Body of pancreas (tissue), 4 donors: Measurements from ENCODE around the gene PTK6.

Experiments
- POLR2A ChIP-seq, 3 donors: fragments of 450-650 bp; IDR thresholded peaks; one replicate each; pipeline ENCODE4 v1.6.1; 2016; ENCODE audit warnings: antibody characterized with exemption in 3 of 3, mild to moderate bottlenecking in 2 of 3
- TF ChIP-seq, protein P1 (sequence below), 7 experiments: fragments of 450-650 bp in 4 of 7; fragments of 200-600 bp in 3 of 7; sonication (generic) in 3 of 7; IDR thresholded peaks; one replicate each; pipeline ENCODE4 v1.5.1; 2016 to 2019; ENCODE audit warnings: antibody characterized with exemption in 7 of 7

DNA sequence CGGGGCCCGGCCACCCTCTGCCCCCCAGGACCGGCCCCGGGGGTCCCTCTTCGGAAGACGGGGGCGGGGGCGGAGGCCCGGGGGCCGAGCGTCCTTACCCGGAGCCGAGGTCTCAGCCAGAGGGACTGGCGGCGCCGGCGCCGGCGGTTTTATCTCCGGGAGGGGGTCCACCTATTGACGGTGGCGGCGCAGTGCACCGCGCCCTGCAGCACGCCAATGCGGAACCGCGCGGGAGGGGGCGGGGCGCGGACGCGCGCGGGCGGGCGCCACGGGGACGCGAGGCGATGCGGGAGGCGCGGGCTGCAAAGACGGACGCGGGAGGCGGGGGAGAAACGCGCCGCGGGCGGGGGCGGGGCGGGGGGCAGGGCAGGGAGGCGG is 38.2 kb downstream of the PTK6 start, which contains the start of gene EEF1A2:
- TF ChIP-seq, protein P1, sequence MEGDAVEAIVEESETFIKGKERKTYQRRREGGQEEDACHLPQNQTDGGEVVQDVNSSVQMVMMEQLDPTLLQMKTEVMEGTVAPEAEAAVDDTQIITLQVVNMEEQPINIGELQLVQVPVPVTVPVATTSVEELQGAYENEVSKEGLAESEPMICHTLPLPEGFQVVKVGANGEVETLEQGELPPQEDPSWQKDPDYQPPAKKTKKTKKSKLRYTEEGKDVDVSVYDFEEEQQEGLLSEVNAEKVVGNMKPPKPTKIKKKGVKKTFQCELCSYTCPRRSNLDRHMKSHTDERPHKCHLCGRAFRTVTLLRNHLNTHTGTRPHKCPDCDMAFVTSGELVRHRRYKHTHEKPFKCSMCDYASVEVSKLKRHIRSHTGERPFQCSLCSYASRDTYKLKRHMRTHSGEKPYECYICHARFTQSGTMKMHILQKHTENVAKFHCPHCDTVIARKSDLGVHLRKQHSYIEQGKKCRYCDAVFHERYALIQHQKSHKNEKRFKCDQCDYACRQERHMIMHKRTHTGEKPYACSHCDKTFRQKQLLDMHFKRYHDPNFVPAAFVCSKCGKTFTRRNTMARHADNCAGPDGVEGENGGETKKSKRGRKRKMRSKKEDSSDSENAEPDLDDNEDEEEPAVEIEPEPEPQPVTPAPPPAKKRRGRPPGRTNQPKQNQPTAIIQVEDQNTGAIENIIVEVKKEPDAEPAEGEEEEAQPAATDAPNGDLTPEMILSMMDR (IDR thresholded peaks at IDR 0.05): peak in 2 of 7 experiments; percentile 23 to 24
- no peak for TF ChIP-seq POLR2A (IDR thresholded peaks at IDR 0.05)
